Measurements from ENCODE around the gene DLG5.

DNA sequence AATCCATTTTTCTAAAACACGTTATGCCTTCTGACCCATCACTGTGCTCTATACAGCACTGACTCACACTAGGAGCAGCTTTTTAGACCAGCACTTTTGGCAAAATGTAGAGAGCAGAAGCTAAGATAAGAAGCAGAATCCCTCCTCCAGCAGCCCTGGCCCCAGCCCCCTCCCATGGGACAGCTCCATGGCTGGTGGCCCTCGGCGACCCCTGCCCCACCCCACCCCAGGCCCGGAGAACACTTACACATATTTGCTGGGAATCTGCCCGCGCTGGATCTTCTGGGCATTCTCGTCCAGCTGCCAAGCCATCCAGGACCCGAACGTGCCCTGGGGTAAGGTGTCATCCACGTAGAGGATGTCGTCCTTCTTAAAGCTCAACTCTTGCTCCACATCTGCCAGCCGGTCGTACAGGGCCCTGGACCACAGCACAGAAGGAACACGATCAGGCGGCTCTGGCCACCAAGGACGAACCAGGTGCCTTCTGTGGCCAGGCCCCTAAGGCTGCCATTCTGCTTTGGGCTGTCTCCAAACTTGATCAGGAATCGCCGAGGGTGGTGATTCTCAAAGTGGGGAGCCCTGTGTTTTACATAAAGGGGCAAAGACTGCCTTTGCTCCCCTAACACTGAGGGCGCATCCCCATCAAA lies 119.9 kb downstream of the DLG5 start:
- TF ChIP-seq, protein P1, sequence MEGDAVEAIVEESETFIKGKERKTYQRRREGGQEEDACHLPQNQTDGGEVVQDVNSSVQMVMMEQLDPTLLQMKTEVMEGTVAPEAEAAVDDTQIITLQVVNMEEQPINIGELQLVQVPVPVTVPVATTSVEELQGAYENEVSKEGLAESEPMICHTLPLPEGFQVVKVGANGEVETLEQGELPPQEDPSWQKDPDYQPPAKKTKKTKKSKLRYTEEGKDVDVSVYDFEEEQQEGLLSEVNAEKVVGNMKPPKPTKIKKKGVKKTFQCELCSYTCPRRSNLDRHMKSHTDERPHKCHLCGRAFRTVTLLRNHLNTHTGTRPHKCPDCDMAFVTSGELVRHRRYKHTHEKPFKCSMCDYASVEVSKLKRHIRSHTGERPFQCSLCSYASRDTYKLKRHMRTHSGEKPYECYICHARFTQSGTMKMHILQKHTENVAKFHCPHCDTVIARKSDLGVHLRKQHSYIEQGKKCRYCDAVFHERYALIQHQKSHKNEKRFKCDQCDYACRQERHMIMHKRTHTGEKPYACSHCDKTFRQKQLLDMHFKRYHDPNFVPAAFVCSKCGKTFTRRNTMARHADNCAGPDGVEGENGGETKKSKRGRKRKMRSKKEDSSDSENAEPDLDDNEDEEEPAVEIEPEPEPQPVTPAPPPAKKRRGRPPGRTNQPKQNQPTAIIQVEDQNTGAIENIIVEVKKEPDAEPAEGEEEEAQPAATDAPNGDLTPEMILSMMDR (IDR thresholded peaks at IDR 0.05) = no peak
- TF ChIP-seq HDAC2 (IDR thresholded peaks at IDR 0.05) = no peak
- TF ChIP-seq RAD21 (conservative IDR thresholded peaks at IDR 0.05 in 1 of 2, IDR thresholded peaks at IDR 0.05 in 1 of 2) = no peak
- no peak for TF ChIP-seq EP300 (IDR thresholded peaks at IDR 0.05)

Data from A549 (cell line).